ACC112 (cell line): ENCODE results near the gene METRN.

Source experiments
- H2AFZ ChIP-seq: fragments of 200-600 bp; sonication (generic); one replicate; pipeline ENCODE4 v1.6.0; 2017; ENCODE audit warnings: antibody characterized with exemption, low read length; ENCODE audit not compliant: unreplicated experiment
- H3K27ac ChIP-seq: fragments of 200-600 bp; sonication (generic); 2 replicates; pipeline ENCODE4 v1.5.1; 2014; ENCODE audit warnings: low read depth, mild to moderate bottlenecking, antibody characterized with exemption, low read length, moderate library complexity
- H3K27me3 ChIP-seq: fragments of 200-600 bp; sonication (generic); 2 replicates; pipeline ENCODE4 v1.6.1; 2014; ENCODE audit warnings: mild to moderate bottlenecking, antibody characterized with exemption, low read length, moderate library complexity, mixed read lengths; ENCODE audit not compliant: insufficient read depth
- H3K36me3 ChIP-seq: fragments of 200-600 bp; sonication (generic); 2 replicates; pipeline ENCODE4 v1.6.1; 2016; ENCODE audit warnings: mild to moderate bottlenecking, antibody characterized with exemption, low read length, moderate library complexity, mixed read lengths; ENCODE audit not compliant: insufficient read depth
- H3K4me1 ChIP-seq: fragments of 200-600 bp; sonication (generic); one replicate; pipeline ENCODE4 v1.6.1; 2016; ENCODE audit warnings: low read length, mixed read lengths; ENCODE audit not compliant: insufficient read depth, unreplicated experiment, control insufficient read depth
- H3K4me3 ChIP-seq: fragments of 200-600 bp; sonication (generic); 2 replicates; pipeline ENCODE4 v1.5.1; 2014; ENCODE audit warnings: mild to moderate bottlenecking, low read depth, low read length
- H3K79me2 ChIP-seq: fragments of 200-600 bp; sonication (generic); one replicate; pipeline ENCODE4 v1.6.0; 2016; ENCODE audit warnings: low read length; ENCODE audit not compliant: control insufficient read depth, unreplicated experiment, insufficient read depth

The METRN gene

GRCh38 chr16:694187-694862, 20.6 kb upstream of the METRN start:
- H3K27me3 ChIP-seq: peaks cover 54% of the 10 kb centered on the region
- no peak overlapping the region for H2AFZ ChIP-seq
- no peak overlapping the region for H3K27ac ChIP-seq
- no peaks in the 10 kb centered on the region for H3K36me3 ChIP-seq
- peaks cover 3% of the 10 kb centered on the region for H3K79me2 ChIP-seq
- peaks cover 4% of the 10 kb centered on the region for H3K4me1 ChIP-seq
- H3K4me3 ChIP-seq: no peak overlapping the region

GRCh38 chr16:694863-695354, 20.0 kb upstream of the METRN start:
- Histone ChIP-seq H3K4me1 (no peaks in the 10 kb centered on the region), H3K27me3 (peaks cover 56% of the 10 kb centered on the region), H3K79me2 (no peaks in the 10 kb centered on the region), H3K27ac (no peak overlapping the region), H3K36me3 (no peaks in the 10 kb centered on the region), H2AFZ (no peak overlapping the region), H3K4me3 (no peak overlapping the region)

GRCh38 chr16:695355-696089, 19.4 kb upstream of the METRN start:
- no peak overlapping the region for H3K27ac ChIP-seq
- H2AFZ ChIP-seq: no peak overlapping the region
- H3K4me3 ChIP-seq: peak overlapping the region; percentile 35; the same call in 1 of the 2 replicates
- H3K4me1 ChIP-seq: no peaks in the 10 kb centered on the region
- H3K79me2 ChIP-seq: no peaks in the 10 kb centered on the region
- peaks cover 62% of the 10 kb centered on the region for H3K27me3 ChIP-seq
- no peaks in the 10 kb centered on the region for H3K36me3 ChIP-seq

GRCh38 chr16:698911-699671, 15.8 kb upstream of the METRN start:
- Histone ChIP-seq H3K4me1 (no peaks in the 10 kb centered on the region), H3K79me2 (no peaks in the 10 kb centered on the region), H3K27ac (no peak overlapping the region), H3K4me3 (no peak overlapping the region), H3K36me3 (no peaks in the 10 kb centered on the region), H3K27me3 (peaks cover 75% of the 10 kb centered on the region), H2AFZ (no peak overlapping the region)

- Histone ChIP-seq H3K79me2 (no peaks in the 10 kb centered on the region), H3K27me3 (peaks cover 69% of the 10 kb centered on the region), H3K36me3 (no peaks in the 10 kb centered on the region), H3K27ac (no peak overlapping the region), H2AFZ (no peak overlapping the region), H3K4me3 (no peak overlapping the region), H3K4me1 (no peaks in the 10 kb centered on the region)
Observed at GRCh38 chr16:700684-701584, 14.0 kb upstream of the METRN start.

GRCh38 chr16:702341-702740, 12.6 kb upstream of the METRN start:
- H3K4me1 ChIP-seq: no peaks in the 10 kb centered on the region
- no peak overlapping the region for H3K4me3 ChIP-seq
- H3K36me3 ChIP-seq: no peaks in the 10 kb centered on the region
- peaks cover 78% of the 10 kb centered on the region for H3K27me3 ChIP-seq
- no peaks in the 10 kb centered on the region for H3K79me2 ChIP-seq
- H2AFZ ChIP-seq: no peak overlapping the region
- H3K27ac ChIP-seq: no peak overlapping the region

- no peaks in the 10 kb centered on the region for H3K36me3 ChIP-seq
- H3K79me2 ChIP-seq: no peaks in the 10 kb centered on the region
- H3K27me3 ChIP-seq: peaks cover 82% of the 10 kb centered on the region
- no peaks in the 10 kb centered on the region for H3K4me1 ChIP-seq
- H2AFZ ChIP-seq: no peak overlapping the region
- H3K27ac ChIP-seq: no peak overlapping the region
- no peak overlapping the region for H3K4me3 ChIP-seq
Observed at GRCh38 chr16:703406-703805, 11.5 kb upstream of the METRN start.

GRCh38 chr16:704047-704446, 10.9 kb upstream of the METRN start:
- Histone ChIP-seq H3K27me3 (peaks cover 81% of the 10 kb centered on the region), H2AFZ (no peak overlapping the region), H3K4me1 (no peaks in the 10 kb centered on the region), H3K27ac (no peak overlapping the region), H3K79me2 (no peaks in the 10 kb centered on the region), H3K4me3 (no peak overlapping the region), H3K36me3 (no peaks in the 10 kb centered on the region)

- Histone ChIP-seq H3K36me3 (no peaks in the 10 kb centered on the region), H2AFZ (no peak overlapping the region), H3K4me3 (no peak overlapping the region), H3K79me2 (no peaks in the 10 kb centered on the region), H3K27me3 (peaks cover 77% of the 10 kb centered on the region), H3K27ac (no peak overlapping the region), H3K4me1 (peaks cover 2% of the 10 kb centered on the region)
Observed at GRCh38 chr16:704552-705380, 10.2 kb upstream of the METRN start.
